Measurements from ENCODE around the gene OS9.

OS9 gene

GRCh38 chr12:57692500-57692899 lies 1.4 kb upstream of the OS9 start:
- TF ChIP-seq, protein P1, sequence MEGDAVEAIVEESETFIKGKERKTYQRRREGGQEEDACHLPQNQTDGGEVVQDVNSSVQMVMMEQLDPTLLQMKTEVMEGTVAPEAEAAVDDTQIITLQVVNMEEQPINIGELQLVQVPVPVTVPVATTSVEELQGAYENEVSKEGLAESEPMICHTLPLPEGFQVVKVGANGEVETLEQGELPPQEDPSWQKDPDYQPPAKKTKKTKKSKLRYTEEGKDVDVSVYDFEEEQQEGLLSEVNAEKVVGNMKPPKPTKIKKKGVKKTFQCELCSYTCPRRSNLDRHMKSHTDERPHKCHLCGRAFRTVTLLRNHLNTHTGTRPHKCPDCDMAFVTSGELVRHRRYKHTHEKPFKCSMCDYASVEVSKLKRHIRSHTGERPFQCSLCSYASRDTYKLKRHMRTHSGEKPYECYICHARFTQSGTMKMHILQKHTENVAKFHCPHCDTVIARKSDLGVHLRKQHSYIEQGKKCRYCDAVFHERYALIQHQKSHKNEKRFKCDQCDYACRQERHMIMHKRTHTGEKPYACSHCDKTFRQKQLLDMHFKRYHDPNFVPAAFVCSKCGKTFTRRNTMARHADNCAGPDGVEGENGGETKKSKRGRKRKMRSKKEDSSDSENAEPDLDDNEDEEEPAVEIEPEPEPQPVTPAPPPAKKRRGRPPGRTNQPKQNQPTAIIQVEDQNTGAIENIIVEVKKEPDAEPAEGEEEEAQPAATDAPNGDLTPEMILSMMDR (IDR thresholded peaks at IDR 0.05; ENCODE audit: insufficient read depth, low read length, poor library complexity, severe bottlenecking) = no peak

GRCh38 chr12:57693317-57693658 lies 644 bp upstream of the OS9 start:
- H3K27me3 ChIP-seq (replicated peaks; ENCODE audit: control insufficient read depth, insufficient read depth, low read length) = no peaks in the 10 kb centered on the region
- peak; percentile 22 for DNase-seq (ENCODE audit: extremely low read depth, insufficient read length)
- TF ChIP-seq, protein P1 (IDR thresholded peaks at IDR 0.05; ENCODE audit: insufficient read depth, low read length, poor library complexity, severe bottlenecking) = no peak
- H3K4me3 ChIP-seq (replicated peaks; ENCODE audit: low read depth, low read length) = no peak overlapping the region; the same call in 1 of the 2 replicates
- H3K36me3 ChIP-seq (ENCODE audit: control insufficient read depth, insufficient read depth, low read length) = peaks cover 8% of the 10 kb centered on the region

More at GRCh38 chr12:57692500-57692899, 1.4 kb upstream of the OS9 start:
- Histone ChIP-seq H3K27me3 (replicated peaks; ENCODE audit: control insufficient read depth, insufficient read depth, low read length) (no peaks in the 10 kb centered on the region), H3K36me3 (ENCODE audit: control insufficient read depth, insufficient read depth, low read length) (peaks cover 7% of the 10 kb centered on the region), H3K4me3 (replicated peaks; ENCODE audit: low read depth, low read length) (no peak overlapping the region)
- DNase-seq (ENCODE audit: extremely low read depth, insufficient read length) = no peak

DNA sequence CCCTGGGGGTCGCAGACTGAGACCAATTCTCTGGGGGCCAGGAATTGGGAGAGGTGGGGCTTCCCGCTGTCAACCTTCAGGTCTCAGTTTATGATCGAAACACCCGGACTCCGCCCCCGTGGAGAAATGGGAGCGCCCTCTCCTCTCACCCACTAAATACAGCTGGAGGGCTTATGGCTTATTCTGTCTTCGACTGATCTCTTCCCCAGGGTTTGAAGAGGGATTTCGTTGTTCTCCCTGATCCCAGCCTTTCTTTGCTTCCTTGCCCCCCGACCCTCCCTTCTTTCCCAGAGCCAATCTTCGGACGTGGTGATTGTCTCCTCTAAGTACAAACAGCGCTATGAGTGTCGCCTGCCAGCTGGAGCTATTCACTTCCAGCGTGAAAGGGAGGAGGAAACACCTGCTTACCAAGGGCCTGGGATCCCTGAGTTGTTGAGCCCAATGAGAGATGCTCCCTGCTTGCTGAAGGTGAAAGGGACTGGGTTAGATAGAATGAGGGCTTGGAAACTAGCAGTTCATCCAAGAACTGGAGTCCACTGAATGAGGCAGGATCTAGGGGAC lies 607 bp downstream of the OS9 start:
- TF ChIP-seq, protein P1 (IDR thresholded peaks at IDR 0.05; ENCODE audit: insufficient read depth, low read length, poor library complexity, severe bottlenecking) = no peak
- Histone ChIP-seq H3K27me3 (replicated peaks; ENCODE audit: control insufficient read depth, insufficient read depth, low read length) (no peaks in the 10 kb centered on the region), H3K4me3 (replicated peaks; ENCODE audit: low read depth, low read length) (peak overlapping the region; percentile 82), H3K36me3 (ENCODE audit: control insufficient read depth, insufficient read depth, low read length) (peaks cover 14% of the 10 kb centered on the region)
- DNase-seq (ENCODE audit: extremely low read depth, insufficient read length) = no peak

DNA sequence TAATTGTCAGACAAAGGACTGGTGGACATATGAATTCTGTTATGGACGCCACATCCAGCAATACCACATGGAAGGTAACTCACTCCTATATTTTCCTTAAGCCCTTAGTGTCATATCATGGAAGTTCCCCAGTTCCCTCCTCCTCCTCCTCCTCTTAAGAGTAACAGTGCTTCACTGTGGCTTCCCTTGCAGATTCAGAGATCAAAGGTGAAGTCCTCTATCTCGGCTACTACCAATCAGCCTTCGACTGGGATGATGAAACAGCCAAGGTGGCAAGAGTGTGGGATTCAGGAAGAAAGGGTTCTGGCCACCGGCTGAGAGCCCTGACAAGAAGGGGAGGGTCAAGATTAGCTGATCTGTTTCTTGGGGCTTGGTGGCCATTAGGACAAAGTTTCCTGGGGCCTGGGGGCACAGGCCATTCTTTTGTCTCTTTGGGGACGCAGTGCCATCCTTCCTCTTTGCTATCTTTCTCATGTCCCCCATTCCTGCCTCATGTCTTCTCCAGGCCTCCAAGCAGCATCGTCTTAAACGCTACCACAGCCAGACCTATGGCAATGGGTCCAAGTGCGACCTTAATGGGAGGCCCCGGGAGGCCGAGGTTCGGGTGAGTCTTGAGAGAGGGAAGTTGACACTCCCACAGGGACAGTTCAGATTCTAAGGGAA lies 2.0 kb downstream of the OS9 start:
- Histone ChIP-seq H3K36me3 (ENCODE audit: control insufficient read depth, insufficient read depth, low read length) (peaks cover 17% of the 10 kb centered on the region), H3K27me3 (replicated peaks; ENCODE audit: control insufficient read depth, insufficient read depth, low read length) (no peaks in the 10 kb centered on the region), H3K4me3 (replicated peaks; ENCODE audit: low read depth, low read length) (no peak overlapping the region)
- no peak for DNase-seq (ENCODE audit: extremely low read depth, insufficient read length)
- TF ChIP-seq, protein P1 (IDR thresholded peaks at IDR 0.05; ENCODE audit: insufficient read depth, low read length, poor library complexity, severe bottlenecking) = no peak

DNA sequence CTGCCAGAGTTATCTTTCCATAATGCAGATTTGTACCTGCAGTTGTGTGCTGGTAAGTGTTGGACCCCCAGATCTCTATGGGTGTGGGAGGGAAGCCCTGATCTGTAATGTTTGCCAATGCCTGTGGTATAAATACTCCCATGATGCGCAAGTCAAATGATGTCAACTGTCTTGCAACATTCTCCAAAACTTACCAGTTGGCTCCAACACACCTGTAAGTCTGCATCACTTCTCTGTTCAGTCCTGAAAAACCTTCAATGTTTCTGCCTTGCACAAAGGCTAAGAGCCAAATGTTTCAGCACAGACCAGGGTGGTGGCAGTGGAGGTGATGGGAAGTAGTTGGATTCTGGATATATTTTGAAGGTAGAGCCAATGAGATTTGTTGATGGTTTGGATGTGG lies 3.1 kb downstream of the OS9 start:
- TF ChIP-seq, protein P1 (IDR thresholded peaks at IDR 0.05; ENCODE audit: insufficient read depth, low read length, poor library complexity, severe bottlenecking) = no peak
- DNase-seq (ENCODE audit: extremely low read depth, insufficient read length) = no peak
- H3K4me3 ChIP-seq (replicated peaks; ENCODE audit: low read depth, low read length) = no peak overlapping the region
- H3K27me3 ChIP-seq (replicated peaks; ENCODE audit: control insufficient read depth, insufficient read depth, low read length) = no peaks in the 10 kb centered on the region
- peaks cover 17% of the 10 kb centered on the region for H3K36me3 ChIP-seq (ENCODE audit: control insufficient read depth, insufficient read depth, low read length)

Data from GM06990 (cell line).